GM12878 (cell line): ENCODE results near the gene LPIN1. TPM values are rescaled to one million over a fixed set of nuclear protein-coding genes. Genes with fewer than 3 reads are reported as not detected.
A peak's percentile ranks its signal among the peaks of the same experiment; 100 is the strongest.

ENCODE experiments used
- ATAC-seq: fragments of 200-7000 bp; cut with Tn5 transposase; 3 replicates; pipeline ENCODE4 v1.9.1; 2020; ENCODE audit warnings: mild to moderate bottlenecking, moderate library complexity
- BruUV-seq: library from RNA; stranded (reverse); fragments of 400-500 nt; replicated peaks from 2 replicates; lab custom pipeline; 2021; lab: Mats Ljungman, UMichigan
- CTCF ChIA-PET: fragments of 300-600 bp; sonication (Branson Sonifier 250); formaldehyde crosslinking; extraction: SDS; loops from one replicate; lab custom pipeline; 2021; ENCODE audit warnings: inconsistent platforms; lab: Yijun Ruan, JAX
- POLR2A ChIA-PET: fragments of 350-600 bp; formaldehyde crosslinking; extraction: SDS; loops from one replicate; lab custom pipeline; 2021; ENCODE audit warnings: inconsistent platforms; lab: Charles Lee
- RAD21 ChIA-PET: fragments of 300-600 bp; sonication (Branson Sonifier 250); formaldehyde crosslinking; loops from one replicate; lab custom pipeline; 2023; ENCODE audit warnings: antibody characterized with exemption; ENCODE audit not compliant: unreplicated experiment; lab: Charles Lee
- SMC1A ChIA-PET: fragments of 300-600 bp; sonication (Branson Sonifier 250); formaldehyde crosslinking; loops from one replicate; lab custom pipeline; 2023; ENCODE audit not compliant: unreplicated experiment, uncharacterized antibody; lab: Charles Lee
- DNase-seq: peaks from one replicate; pipeline ENCODE4 v3.0.0-alpha.2; 2011; ENCODE audit warnings: low read depth, low spot score
- FAIRE-seq: peaks from 3 replicates; lab custom pipeline; 2011; peaks lifted over from hg19 to GRCh38; lab: Jason Lieb, UNC
- H2AFZ ChIP-seq: 2 replicates; pipeline ENCODE4 v1.6.0; 2011; ENCODE audit warnings: low read depth, low read length, control low read depth; ENCODE audit not compliant: control insufficient read depth
- H3K27ac ChIP-seq: 2 replicates; pipeline ENCODE4 v1.5.1; 2011; ENCODE audit warnings: control low read depth; ENCODE audit not compliant: control insufficient read depth, insufficient read depth
- H3K27me3 ChIP-seq, 2 experiments: replicated peaks in 1 of 2; 2 replicates each; pipeline versions ENCODE4 v1.6.0 to v1.6.1; 2011; ENCODE audit warnings: low read length in 1 of 2; ENCODE audit not compliant: control insufficient read depth in 2 of 2, insufficient read depth in 2 of 2
- H3K36me3 ChIP-seq, 2 experiments: 2 replicates each; pipeline ENCODE4 v1.5.1; 2011; ENCODE audit warnings: low read length in 1 of 2; ENCODE audit not compliant: control insufficient read depth in 2 of 2, insufficient read depth in 2 of 2
- H3K4me1 ChIP-seq: 2 replicates; pipeline ENCODE4 v1.6.1; 2011; ENCODE audit warnings: mild to moderate bottlenecking, low read length, moderate library complexity, mixed read lengths; ENCODE audit not compliant: control insufficient read depth, insufficient read depth
- H3K4me2 ChIP-seq: 2 replicates; pipeline ENCODE4 v1.6.0; 2011; ENCODE audit warnings: control low read depth; ENCODE audit not compliant: control insufficient read depth, insufficient read depth
- H3K4me3 ChIP-seq: fragments of 200-600 bp; sonication (generic); 2 replicates; pipeline ENCODE4 v1.5.1; 2016
- H3K79me2 ChIP-seq: 2 replicates; pipeline ENCODE4 v1.6.0; 2011; ENCODE audit warnings: low read length; ENCODE audit not compliant: control insufficient read depth, insufficient read depth
- H3K9ac ChIP-seq: 2 replicates; pipeline ENCODE4 v1.8.0; 2011; ENCODE audit warnings: low read length, control low read depth, mixed read lengths; ENCODE audit not compliant: control insufficient read depth, insufficient read depth
- H3K9me3 ChIP-seq: replicated peaks from 3 replicates; pipeline ENCODE4 v1.5.1; 2011; ENCODE audit warnings: mild to moderate bottlenecking, low read length; ENCODE audit not compliant: control insufficient read depth, insufficient read depth
- H4K20me1 ChIP-seq: 2 replicates; pipeline ENCODE4 v1.6.0; 2011; ENCODE audit not compliant: control insufficient read depth, insufficient read depth
- ASH2L ChIP-seq: fragments of 300-600, 200-600 bp; sonication (generic); IDR thresholded peaks from 2 replicates; pipeline ENCODE4 v1.6.1; 2017; ENCODE audit warnings: low read depth, mild to moderate bottlenecking, borderline replicate concordance
- CBX3 ChIP-seq: fragments of 200-600 bp; sonication (generic); IDR thresholded peaks from 2 replicates; pipeline ENCODE4 v1.6.1; 2016; ENCODE audit warnings: low read depth, borderline replicate concordance
- CHD1 ChIP-seq: IDR thresholded peaks from 2 replicates; pipeline ENCODE4 v1.6.1; 2012; ENCODE audit warnings: low read depth, low read length, improper control_type of control experiment
- EGR1 ChIP-seq, 2 experiments: IDR thresholded peaks; 1 replicate in 1 of 2; 2 replicates in 1 of 2; pipeline ENCODE4 v1.6.1; 2011 to 2012; ENCODE audit warnings: low read depth in 2 of 2, low read length in 2 of 2, borderline replicate concordance in 1 of 2, mild to moderate bottlenecking in 1 of 2, moderate library complexity in 1 of 2
- IKZF1 ChIP-seq: fragments of 450-650 bp; conservative IDR thresholded peaks from 2 replicates; pipeline ENCODE4 v1.6.1; 2017; ENCODE audit warnings: antibody characterized with exemption, mild to moderate bottlenecking
- LARP7 ChIP-seq: fragments of 450-650 bp; IDR thresholded peaks from 2 replicates; pipeline ENCODE4 v1.6.1; 2017; ENCODE audit warnings: mild to moderate bottlenecking
- MXI1 ChIP-seq: fragments of 150-350 bp; IDR thresholded peaks from 2 replicates; pipeline ENCODE4 v1.6.1; 2011; ENCODE audit warnings: low read depth, mild to moderate bottlenecking, inconsistent platforms, low read length, improper control_type of control experiment
- NBN ChIP-seq: fragments of 450-650 bp; IDR thresholded peaks from 2 replicates; pipeline ENCODE4 v1.6.1; 2016
- NR2F1 ChIP-seq: fragments of 450-650 bp; conservative IDR thresholded peaks from 2 replicates; pipeline ENCODE4 v1.6.1; 2017; ENCODE audit warnings: mild to moderate bottlenecking
- POU2F2 ChIP-seq: IDR thresholded peaks from 3 replicates; pipeline ENCODE4 v1.6.1; 2011; ENCODE audit warnings: low read depth, mild to moderate bottlenecking, low read length, borderline replicate concordance
- RUNX3 ChIP-seq: IDR thresholded peaks from 2 replicates; pipeline ENCODE4 v1.6.1; 2012; ENCODE audit warnings: low read length, inconsistent platforms
- SIN3A ChIP-seq: IDR thresholded peaks from 2 replicates; pipeline ENCODE4 v1.6.1; 2012; ENCODE audit warnings: low read depth, low read length, improper control_type of control experiment
- SMAD5 ChIP-seq: IDR thresholded peaks from 2 replicates; pipeline ENCODE4 v1.6.1; 2016; ENCODE audit warnings: antibody characterized with exemption, low read depth
- WRNIP1 ChIP-seq: IDR thresholded peaks from 2 replicates; pipeline ENCODE4 v1.6.1; 2011; ENCODE audit warnings: low read depth, low read length, improper control_type of control experiment, borderline replicate concordance
- ZBED1 ChIP-seq: IDR thresholded peaks from 2 replicates; pipeline ENCODE4 v1.6.1; 2016; ENCODE audit warnings: borderline replicate concordance
- ZNF24 ChIP-seq: fragments of 450-650 bp; IDR thresholded peaks from 2 replicates; pipeline ENCODE4 v1.6.1; 2017; ENCODE audit warnings: antibody characterized with exemption, mild to moderate bottlenecking
- WGBS: methylation state at CpG from one replicate; pipeline ENCODE4 v1.1.6; 2016; ENCODE audit warnings: low lambda C conversion rate; ENCODE audit not compliant: insufficient replicate concordance, insufficient coverage; ENCODE audit errors: missing lambda C conversion rate; 5-methylcytosine and 5-hydroxymethylcytosine counted together
- in situ Hi-C: fragments of 300-500 bp; cut with MboI; formaldehyde crosslinking; loops from 9 replicates; pipeline ENCODE4 v1.14.3; 2018; ENCODE audit warnings: mixed read lengths
- intact Hi-C: fragments of 100-400 bp; cut with micrococcal nuclease; formaldehyde crosslinking; loops from one replicate; pipeline ENCODE4 v1.14.2; 2022; ENCODE audit not compliant: unreplicated experiment
- polyA plus RNA-seq, 11 experiments: library from polyadenylated mRNA; depleted of rRNA in 4 of 11; unstranded in 6 of 11; stranded (reverse) in 5 of 11; fragments of >200 nt; fragmentation: Nextera tagmentation in 4 of 11; fragmentation: Illumina TruSeq in 1 of 11; extraction: Ambion mirVana in 4 of 11; extraction: Trizol in 1 of 11; gene quantifications; 1 replicate in 1 of 11; 2 replicates in 10 of 11; pipeline versions ENCODE4 v1.2.1 to v1.2.3, GENCODE V29; 2011 to 2016; ENCODE audit warnings: inconsistent platforms in 2 of 11, missing spikeins in 2 of 11, low read depth in 1 of 11
- total RNA-seq, 4 experiments: library from RNA; depleted of rRNA in 3 of 4; stranded (reverse); fragments of >200 nt in 3 of 4; fragmentation: Illumina TruSeq in 1 of 4; extraction: Trizol in 1 of 4; gene quantifications; 2 replicates each; pipeline versions ENCODE4 v1.2.1 to v1.2.3, GENCODE V29; 2013 to 2021
- TF ChIP-seq, protein P1 (sequence below): fragments of 450-650 bp; IDR thresholded peaks from 2 replicates; pipeline ENCODE4 v1.6.1; 2017; ENCODE audit warnings: mild to moderate bottlenecking
- TF ChIP-seq, protein P2 (sequence below): fragments of 450-650 bp; formaldehyde crosslinking; IDR thresholded peaks from 2 replicates; pipeline ENCODE4 v1.4.0; 2020; ENCODE audit warnings: mild to moderate bottlenecking, moderate library complexity
- TF ChIP-seq, protein P3 (sequence below): fragments of 450-650 bp; conservative IDR thresholded peaks from 2 replicates; pipeline ENCODE4 v1.6.1; 2017; ENCODE audit warnings: mild to moderate bottlenecking, moderate library complexity

Gene LPIN1
- total and polyA plus RNA-seq, 10 of the 15 experiments (the other 5 are each of a cell fraction or from before 2014, with no cell fraction given): 18.8 to 82.5 (median 50.3) TPM

DNA sequence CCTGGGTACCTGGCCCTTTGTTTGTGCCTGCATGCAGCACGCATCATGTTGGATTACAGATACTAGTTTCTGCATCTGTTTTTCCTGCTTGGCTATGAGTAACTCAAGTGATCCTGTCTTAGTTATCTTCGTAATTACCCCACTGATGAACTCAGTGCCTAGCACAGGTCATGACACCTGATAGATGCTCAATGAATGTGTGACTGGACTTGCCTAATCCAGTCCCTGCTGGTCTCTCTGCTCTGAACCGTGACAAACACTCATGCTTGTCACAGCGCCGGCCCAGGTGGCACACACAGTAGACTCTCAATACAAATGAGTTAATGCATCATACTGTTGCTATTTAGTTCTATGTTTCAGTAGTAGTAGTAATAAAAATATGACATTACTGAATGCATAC is 45.2 kb upstream of the LPIN1 start:
- 60% methylated on average over 5 of the region's 5 CpGs for WGBS
- RAD21 ChIA-PET: interaction anchor here (1.0 kb wide), 1 partner anchor 53 kb away, joined by 3 read pairs; no protein-coding TSS in a partner anchor
- BruUV-seq: no TSS peak
- Histone ChIP-seq H2AFZ (no peak overlapping the region), H3K4me1 (no peaks in the 10 kb centered on the region), H3K36me3 (no peaks in the 10 kb centered on the region; a peak in 1 of 4 replicates), H3K79me2 (no peaks in the 10 kb centered on the region), H3K9ac (no peak overlapping the region), H3K27ac (no peak overlapping the region), H3K9me3 (no peaks in the 10 kb centered on the region; the same call in 2 of the 3 replicates), H3K4me2 (no peak overlapping the region), H3K4me3 (no peak overlapping the region), H3K27me3 (peaks cover 0 to 4% of the 10 kb centered on the region in 2 experiments; a peak in 1 of 4 replicates), H4K20me1 (no peaks in the 10 kb centered on the region)
- intact Hi-C loops (no loop called here), in situ Hi-C loops (no loop called here)
- no peak for FAIRE-seq
- ATAC-seq: peak; percentile 50
- POLR2A ChIA-PET: no interaction called here
- CTCF ChIA-PET: interaction anchor here (1.4 to 16.6 kb wide), 3 partner anchors 13 to 80 kb away, joined by 3 to 353 read pairs (median 6); no protein-coding TSS in a partner anchor
- DNase-seq: no peak
- SMC1A ChIA-PET: interaction anchor here (1.5 kb wide), 2 partner anchors 19 to 78 kb away, joined by 3 to 4 read pairs; no protein-coding TSS in a partner anchor
- TF ChIP-seq ZBED1 (no peak), POU2F2 (no peak), NBN (no peak), LARP7 (no peak), CBX3 (no peak), EGR1 (IDR thresholded peaks at IDR 0.05; ENCODE audit: borderline replicate concordance in 1 of 2, low read depth in 2 of 2, low read length in 2 of 2) (no peak), IKZF1 (no peak), CHD1 (no peak), MXI1 (no peak), RUNX3 (no peak), NR2F1 (no peak), WRNIP1 (no peak), SMAD5 (no peak), ASH2L (no peak), SIN3A (no peak), ZNF24 (no peak)
- TF ChIP-seq, protein P1, sequence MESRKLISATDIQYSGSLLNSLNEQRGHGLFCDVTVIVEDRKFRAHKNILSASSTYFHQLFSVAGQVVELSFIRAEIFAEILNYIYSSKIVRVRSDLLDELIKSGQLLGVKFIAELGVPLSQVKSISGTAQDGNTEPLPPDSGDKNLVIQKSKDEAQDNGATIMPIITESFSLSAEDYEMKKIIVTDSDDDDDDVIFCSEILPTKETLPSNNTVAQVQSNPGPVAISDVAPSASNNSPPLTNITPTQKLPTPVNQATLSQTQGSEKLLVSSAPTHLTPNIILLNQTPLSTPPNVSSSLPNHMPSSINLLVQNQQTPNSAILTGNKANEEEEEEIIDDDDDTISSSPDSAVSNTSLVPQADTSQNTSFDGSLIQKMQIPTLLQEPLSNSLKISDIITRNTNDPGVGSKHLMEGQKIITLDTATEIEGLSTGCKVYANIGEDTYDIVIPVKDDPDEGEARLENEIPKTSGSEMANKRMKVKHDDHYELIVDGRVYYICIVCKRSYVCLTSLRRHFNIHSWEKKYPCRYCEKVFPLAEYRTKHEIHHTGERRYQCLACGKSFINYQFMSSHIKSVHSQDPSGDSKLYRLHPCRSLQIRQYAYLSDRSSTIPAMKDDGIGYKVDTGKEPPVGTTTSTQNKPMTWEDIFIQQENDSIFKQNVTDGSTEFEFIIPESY: no peak
- TF ChIP-seq, protein P2, sequence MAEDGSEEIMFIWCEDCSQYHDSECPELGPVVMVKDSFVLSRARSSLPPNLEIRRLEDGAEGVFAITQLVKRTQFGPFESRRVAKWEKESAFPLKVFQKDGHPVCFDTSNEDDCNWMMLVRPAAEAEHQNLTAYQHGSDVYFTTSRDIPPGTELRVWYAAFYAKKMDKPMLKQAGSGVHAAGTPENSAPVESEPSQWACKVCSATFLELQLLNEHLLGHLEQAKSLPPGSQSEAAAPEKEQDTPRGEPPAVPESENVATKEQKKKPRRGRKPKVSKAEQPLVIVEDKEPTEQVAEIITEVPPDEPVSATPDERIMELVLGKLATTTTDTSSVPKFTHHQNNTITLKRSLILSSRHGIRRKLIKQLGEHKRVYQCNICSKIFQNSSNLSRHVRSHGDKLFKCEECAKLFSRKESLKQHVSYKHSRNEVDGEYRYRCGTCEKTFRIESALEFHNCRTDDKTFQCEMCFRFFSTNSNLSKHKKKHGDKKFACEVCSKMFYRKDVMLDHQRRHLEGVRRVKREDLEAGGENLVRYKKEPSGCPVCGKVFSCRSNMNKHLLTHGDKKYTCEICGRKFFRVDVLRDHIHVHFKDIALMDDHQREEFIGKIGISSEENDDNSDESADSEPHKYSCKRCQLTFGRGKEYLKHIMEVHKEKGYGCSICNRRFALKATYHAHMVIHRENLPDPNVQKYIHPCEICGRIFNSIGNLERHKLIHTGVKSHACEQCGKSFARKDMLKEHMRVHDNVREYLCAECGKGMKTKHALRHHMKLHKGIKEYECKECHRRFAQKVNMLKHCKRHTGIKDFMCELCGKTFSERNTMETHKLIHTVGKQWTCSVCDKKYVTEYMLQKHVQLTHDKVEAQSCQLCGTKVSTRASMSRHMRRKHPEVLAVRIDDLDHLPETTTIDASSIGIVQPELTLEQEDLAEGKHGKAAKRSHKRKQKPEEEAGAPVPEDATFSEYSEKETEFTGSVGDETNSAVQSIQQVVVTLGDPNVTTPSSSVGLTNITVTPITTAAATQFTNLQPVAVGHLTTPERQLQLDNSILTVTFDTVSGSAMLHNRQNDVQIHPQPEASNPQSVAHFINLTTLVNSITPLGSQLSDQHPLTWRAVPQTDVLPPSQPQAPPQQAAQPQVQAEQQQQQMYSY (CRISPR knock-in tag): no peak
- TF ChIP-seq, protein P3, sequence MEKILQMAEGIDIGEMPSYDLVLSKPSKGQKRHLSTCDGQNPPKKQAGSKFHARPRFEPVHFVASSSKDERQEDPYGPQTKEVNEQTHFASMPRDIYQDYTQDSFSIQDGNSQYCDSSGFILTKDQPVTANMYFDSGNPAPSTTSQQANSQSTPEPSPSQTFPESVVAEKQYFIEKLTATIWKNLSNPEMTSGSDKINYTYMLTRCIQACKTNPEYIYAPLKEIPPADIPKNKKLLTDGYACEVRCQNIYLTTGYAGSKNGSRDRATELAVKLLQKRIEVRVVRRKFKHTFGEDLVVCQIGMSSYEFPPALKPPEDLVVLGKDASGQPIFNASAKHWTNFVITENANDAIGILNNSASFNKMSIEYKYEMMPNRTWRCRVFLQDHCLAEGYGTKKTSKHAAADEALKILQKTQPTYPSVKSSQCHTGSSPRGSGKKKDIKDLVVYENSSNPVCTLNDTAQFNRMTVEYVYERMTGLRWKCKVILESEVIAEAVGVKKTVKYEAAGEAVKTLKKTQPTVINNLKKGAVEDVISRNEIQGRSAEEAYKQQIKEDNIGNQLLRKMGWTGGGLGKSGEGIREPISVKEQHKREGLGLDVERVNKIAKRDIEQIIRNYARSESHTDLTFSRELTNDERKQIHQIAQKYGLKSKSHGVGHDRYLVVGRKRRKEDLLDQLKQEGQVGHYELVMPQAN: no peak
